GM12874 (cell line): ENCODE data around the gene ANKMY1.

Source experiments
- CTCF ChIP-seq: IDR thresholded peaks from 2 replicates; pipeline ENCODE4 v1.5.1; 2011; ENCODE audit warnings: low read depth, mild to moderate bottlenecking, control low read depth, low read length, moderate library complexity; ENCODE audit not compliant: insufficient read depth

The ANKMY1 gene

GRCh38 chr2:240439698-240440151 is 118.1 kb downstream of the ANKMY1 start:
- TF ChIP-seq CTCF: no peak

- no peak for TF ChIP-seq CTCF
These were observed 118.7 kb downstream of the ANKMY1 start for GRCh38 chr2:240438810-240439697.

- peak; percentile 96 for TF ChIP-seq CTCF
These were observed 119.7 kb downstream of the ANKMY1 start for GRCh38 chr2:240437861-240438809.

GRCh38 chr2:240437551-240437860 is 120.3 kb downstream of the ANKMY1 start:
- TF ChIP-seq CTCF: no peak

GRCh38 chr2:240436683-240437550 is 120.9 kb downstream of the ANKMY1 start:
- no peak for TF ChIP-seq CTCF

- TF ChIP-seq CTCF: no peak
These were observed 121.7 kb downstream of the ANKMY1 start for GRCh38 chr2:240435948-240436682.
